Measurements from ENCODE around the gene LGALS7B.
"Not testable (repeated sequence)": the region's sequence is repeated elsewhere in the genome, so short reads cannot be mapped to it uniquely, and the experiment has no call there.

The LGALS7B gene

GRCh38 chr19:38788478-38789243, at the start of gene LGALS7B:
Gene LGALS7B (plus strand): TSS chr19:38789200. CDS start chr19:38789227, 27 bp downstream.
- Mint-ChIP-seq H3K27ac (no peak within 1 kb of the TSS), H3K27me3 (no peaks in the 10 kb centered on the region), H3K4me3 (no peak within 1 kb of the TSS), H3K9me3 (no peaks in the 10 kb centered on the region), H3K4me1 (peaks cover 10% of the 10 kb centered on the region)
- ATAC-seq (no peak), DNase-seq (no peak)

DNA sequence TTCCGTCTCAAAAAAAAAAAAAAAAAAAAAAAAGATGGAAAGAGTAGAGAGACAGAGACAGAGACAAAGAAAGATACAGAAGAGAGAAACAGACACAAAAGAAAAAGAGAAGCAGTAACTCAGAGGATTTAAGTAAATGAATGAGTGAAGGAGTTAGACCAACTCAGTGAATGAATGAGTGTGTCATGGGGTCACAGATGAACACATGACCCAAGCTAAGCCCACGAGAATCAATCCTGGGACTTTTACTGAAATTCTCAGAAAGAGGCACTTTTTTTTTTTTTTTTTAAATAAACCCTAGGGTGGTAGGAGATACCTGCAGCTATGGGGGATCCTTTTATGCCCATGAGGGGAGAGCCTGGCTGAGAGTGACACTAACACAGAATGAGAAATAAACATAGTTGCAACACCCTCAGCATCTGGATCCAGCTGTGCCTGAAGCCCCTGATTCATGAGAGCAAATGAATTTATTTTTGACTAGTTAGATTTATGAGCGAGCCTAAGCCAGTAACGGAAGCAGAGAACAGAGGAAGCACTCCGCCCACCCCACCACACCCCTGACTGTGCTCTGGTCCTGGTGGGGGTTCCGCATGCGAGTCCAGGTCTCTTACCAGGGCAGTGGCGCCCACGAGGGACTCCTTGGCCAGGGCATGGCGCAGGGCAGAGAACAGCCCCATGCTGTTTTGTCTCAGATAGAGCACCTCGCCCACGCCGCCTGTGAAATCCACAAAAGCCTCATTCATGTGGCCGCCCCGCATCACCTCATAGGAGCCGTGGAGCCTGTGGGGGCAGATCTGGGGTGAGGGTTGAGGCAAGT, 49.4 kb upstream of the LGALS7B start:
- Mint-ChIP-seq H3K27ac (no peak overlapping the region), H3K27me3 (peaks cover 14% of the 10 kb centered on the region), H3K4me3 (peak overlapping the region in 1 of 2 donors; percentile 22), H3K4me1 (peaks cover 36% of the 10 kb centered on the region), H3K9me3 (no peaks in the 10 kb centered on the region)
- ATAC-seq: peak; percentile 32
- no peak for DNase-seq

GRCh38 chr19:38740257-38740592, 48.8 kb upstream of the LGALS7B start:
- Mint-ChIP-seq H3K4me3 (no peak overlapping the region), H3K27ac (no peak overlapping the region), H3K4me1 (peaks cover 30% of the 10 kb centered on the region), H3K27me3 (peaks cover 14% of the 10 kb centered on the region), H3K9me3 (no peaks in the 10 kb centered on the region)
- no peak for ATAC-seq
- no peak for DNase-seq

DNA sequence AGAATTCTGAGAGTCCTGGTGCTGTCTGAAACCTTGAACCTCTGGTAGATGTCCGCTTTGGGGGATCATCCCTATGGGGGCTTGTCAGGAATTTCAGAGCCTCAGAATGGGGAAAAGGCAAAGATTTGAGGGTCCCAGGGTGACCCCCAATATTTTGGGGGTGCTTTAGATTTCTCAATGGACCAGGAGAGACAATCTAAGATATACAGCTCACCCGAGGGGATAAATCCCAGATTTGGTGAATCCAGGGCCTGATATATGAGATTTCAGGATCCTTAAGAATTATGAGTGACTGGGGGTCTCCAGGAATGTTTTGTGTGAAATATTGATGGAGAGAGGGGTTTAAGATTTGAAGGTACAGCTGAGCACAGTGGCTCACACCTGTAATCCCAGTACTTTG, 48.1 kb upstream of the LGALS7B start:
- DNase-seq (no peak), ATAC-seq (no peak)
- H3K27ac Mint-ChIP-seq: no peak overlapping the region
- peaks cover 14% of the 10 kb centered on the region for H3K27me3 Mint-ChIP-seq
- peaks cover 28% of the 10 kb centered on the region for H3K4me1 Mint-ChIP-seq
- H3K4me3 Mint-ChIP-seq: no peak overlapping the region
- no peaks in the 10 kb centered on the region for H3K9me3 Mint-ChIP-seq

DNA sequence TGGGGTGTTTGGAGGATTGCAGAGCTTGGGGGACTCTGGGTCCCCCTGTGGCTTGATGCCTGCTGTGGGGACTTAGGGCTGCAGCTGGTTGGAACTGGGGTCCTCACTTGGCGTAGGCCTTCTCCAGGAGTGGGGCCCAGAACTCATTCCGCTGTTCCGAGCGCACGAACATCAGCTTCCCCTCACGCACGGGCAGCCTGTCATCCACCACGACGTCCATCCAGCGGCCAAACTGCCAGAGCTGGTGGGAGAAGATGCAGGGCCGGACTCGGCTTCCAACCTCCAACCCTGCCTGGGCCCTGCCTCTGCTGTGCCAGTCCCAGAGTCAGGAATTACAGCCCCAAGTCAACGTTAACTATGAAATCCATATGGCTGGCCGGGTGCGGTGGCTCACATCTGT, 47.3 kb upstream of the LGALS7B start:
- DNase-seq: no peak
- no peak overlapping the region for H3K4me3 Mint-ChIP-seq
- H3K27ac Mint-ChIP-seq: no peak overlapping the region
- peaks cover 23% of the 10 kb centered on the region for H3K4me1 Mint-ChIP-seq
- no peaks in the 10 kb centered on the region for H3K9me3 Mint-ChIP-seq
- peaks cover 9% of the 10 kb centered on the region for H3K27me3 Mint-ChIP-seq
- no peak for ATAC-seq

- DNase-seq: no peak
- Mint-ChIP-seq H3K27ac (no peak overlapping the region), H3K4me1 (peaks cover 21% of the 10 kb centered on the region), H3K9me3 (no peaks in the 10 kb centered on the region), H3K27me3 (peaks cover 8% of the 10 kb centered on the region), H3K4me3 (no peak overlapping the region)
- no peak for ATAC-seq
Observed at GRCh38 chr19:38742296-38742695, 46.7 kb upstream of the LGALS7B start.

DNA sequence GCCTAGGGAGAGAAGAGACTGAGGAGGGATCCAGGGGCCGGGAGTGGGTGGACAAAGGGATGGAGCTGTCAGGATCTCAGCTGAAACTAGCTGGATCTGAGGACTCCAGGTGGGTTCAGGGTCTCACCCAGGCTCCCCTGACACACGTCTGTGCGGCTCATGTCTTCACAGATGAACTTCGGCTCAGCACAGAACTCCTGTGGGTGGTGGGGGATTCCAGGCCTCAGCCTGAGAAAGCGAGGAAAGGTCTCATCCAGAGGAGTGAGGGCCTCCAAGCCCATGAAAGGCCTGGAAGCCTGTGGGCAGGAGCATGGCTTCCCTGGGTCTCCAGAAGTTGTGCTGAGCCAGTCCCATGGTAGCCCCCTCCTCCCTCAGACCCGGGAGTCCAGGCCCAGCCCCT, 46.1 kb upstream of the LGALS7B start:
- peaks cover 16% of the 10 kb centered on the region for H3K4me1 Mint-ChIP-seq
- no peaks in the 10 kb centered on the region for H3K9me3 Mint-ChIP-seq
- DNase-seq (no peak), ATAC-seq (no peak)
- no peak overlapping the region for H3K27ac Mint-ChIP-seq
- peaks cover 2% of the 10 kb centered on the region for H3K27me3 Mint-ChIP-seq
- H3K4me3 Mint-ChIP-seq: no peak overlapping the region

- no peak for ATAC-seq
Observed at GRCh38 chr19:38743394-38744297, 45.4 kb upstream of the LGALS7B start.

DNA sequence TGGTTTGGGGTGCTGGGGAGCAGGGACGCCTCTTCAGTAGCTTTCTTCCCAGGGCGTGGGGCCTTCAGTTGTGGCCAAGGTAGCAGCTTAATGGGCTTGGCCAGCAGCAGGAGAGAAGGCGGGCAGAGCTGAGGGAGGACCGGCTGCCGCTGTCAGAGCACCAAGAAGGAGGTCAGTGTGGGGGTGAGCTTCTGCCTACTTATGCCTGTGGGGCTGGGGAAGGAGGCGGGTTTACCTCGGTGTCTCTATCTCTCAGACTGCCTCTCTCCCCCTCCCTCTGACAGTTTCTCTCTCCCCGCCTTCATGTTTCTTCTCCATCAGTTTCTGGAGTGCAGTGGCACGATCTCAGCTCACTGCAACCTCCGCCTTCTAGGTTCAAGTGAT, 44.7 kb upstream of the LGALS7B start, which contains the start of gene CAPN12:
Gene CAPN12, minus strand, starts transcription at position 177 of the 384 bp plus-strand sequence. CDS start 309 bp downstream, outside the sequence.
- peaks cover 9% of the 10 kb centered on the region for H3K4me1 Mint-ChIP-seq
- no peak within 1 kb of the TSS for H3K4me3 Mint-ChIP-seq
- H3K27me3 Mint-ChIP-seq: no peaks in the 10 kb centered on the region
- DNase-seq (no peak), ATAC-seq (no peak)
- H3K27ac Mint-ChIP-seq: peak within 1 kb of the TSS in 1 of 2 donors; percentile 95
- no peaks in the 10 kb centered on the region for H3K9me3 Mint-ChIP-seq

More at GRCh38 chr19:38743394-38744297, 45.4 kb upstream of the LGALS7B start:
- Mint-ChIP-seq H3K9me3 (no peaks in the 10 kb centered on the region), H3K4me3 (no peak overlapping the region), H3K27me3 (no peaks in the 10 kb centered on the region), H3K27ac (peak overlapping the region in 1 of 2 donors; percentile 95), H3K4me1 (peaks cover 14% of the 10 kb centered on the region)
- no peak for DNase-seq

DNA sequence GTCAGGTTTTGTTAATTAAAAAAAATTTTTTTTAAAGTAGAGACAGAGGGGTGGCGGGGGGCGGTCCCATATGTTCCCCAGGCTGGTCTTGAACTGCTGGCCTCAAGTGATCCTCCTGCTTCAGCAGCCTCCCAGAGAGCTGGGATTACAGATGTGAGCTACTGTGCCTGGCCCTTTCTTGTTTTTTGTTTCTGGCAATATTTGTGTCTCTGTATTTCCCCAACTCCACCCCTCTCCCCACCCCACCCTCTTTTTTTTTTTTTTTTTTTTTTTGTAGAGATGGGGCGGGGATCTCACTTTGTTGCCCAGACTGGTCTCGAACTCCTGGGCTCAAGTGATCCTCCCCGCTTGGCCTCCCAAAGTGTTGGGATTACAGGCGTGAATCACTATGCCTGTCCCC, 44.1 kb upstream of the LGALS7B start:
- Mint-ChIP-seq H3K27me3 (no peaks in the 10 kb centered on the region), H3K4me1 (peaks cover 3% of the 10 kb centered on the region), H3K27ac (no peak overlapping the region), H3K9me3 (no peaks in the 10 kb centered on the region), H3K4me3 (no peak overlapping the region)
- no peak for ATAC-seq
- no peak for DNase-seq

- no peaks in the 10 kb centered on the region for H3K4me1 Mint-ChIP-seq
- peaks cover 3% of the 10 kb centered on the region for H3K27me3 Mint-ChIP-seq
- no peaks in the 10 kb centered on the region for H3K9me3 Mint-ChIP-seq
- H3K4me3 Mint-ChIP-seq: no peak overlapping the region
- H3K27ac Mint-ChIP-seq: no peak overlapping the region
- DNase-seq (no peak), ATAC-seq (no peak)
Observed at GRCh38 chr19:38745316-38745715, 43.7 kb upstream of the LGALS7B start.

DNA sequence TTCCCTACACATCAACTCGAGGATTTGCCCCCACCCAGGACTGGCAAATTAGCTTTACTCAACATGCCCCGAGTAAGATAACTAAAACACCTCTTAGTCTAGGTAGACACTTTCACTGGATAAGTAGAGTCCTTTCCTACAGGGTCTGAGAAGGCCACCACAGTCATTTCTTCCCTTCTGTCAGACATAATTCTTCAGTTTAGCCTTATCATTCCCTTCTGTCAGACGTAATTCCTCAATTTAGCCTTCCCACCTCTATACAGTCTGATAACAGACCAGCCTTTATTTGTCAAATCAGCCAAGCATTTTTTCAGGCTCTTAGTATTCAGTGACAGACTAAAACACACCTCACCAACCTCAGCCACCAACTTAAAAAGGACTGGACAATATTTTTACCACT, 35.2 kb upstream of the LGALS7B start:
- not testable (repeated sequence) for H3K9me3 Mint-ChIP-seq, DNase-seq, H3K4me1 Mint-ChIP-seq, H3K4me3 Mint-ChIP-seq, H3K27ac Mint-ChIP-seq, ATAC-seq
- H3K27me3 Mint-ChIP-seq: peaks cover 12% of the 10 kb centered on the region

DNA sequence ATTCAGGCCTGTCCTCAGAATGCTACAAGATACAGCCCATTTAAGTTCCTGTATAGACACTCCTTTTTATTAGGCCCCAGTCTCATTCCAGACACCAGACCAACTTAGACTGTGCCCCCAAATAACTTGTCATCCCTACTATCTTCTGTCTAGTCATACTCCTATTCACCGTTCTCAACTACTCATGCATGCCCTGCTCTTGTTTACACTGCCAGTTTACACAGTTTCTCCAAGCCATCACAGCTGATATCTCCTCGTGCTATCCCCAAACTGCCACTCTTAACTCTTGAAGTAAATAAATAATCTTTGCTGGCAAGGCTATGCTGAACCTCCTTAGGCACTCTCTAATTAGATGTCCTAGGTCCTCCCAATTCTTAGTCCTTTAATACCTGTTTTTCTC, 34.8 kb upstream of the LGALS7B start:
- not testable (repeated sequence) for ATAC-seq, DNase-seq, H3K4me3 Mint-ChIP-seq, H3K4me1 Mint-ChIP-seq, H3K27ac Mint-ChIP-seq, H3K9me3 Mint-ChIP-seq
- peaks cover 12% of the 10 kb centered on the region for H3K27me3 Mint-ChIP-seq

GRCh38 chr19:38759590-38760003, 29.4 kb upstream of the LGALS7B start:
- H3K4me1 Mint-ChIP-seq: no peaks in the 10 kb centered on the region
- ATAC-seq (no peak), DNase-seq (no peak)
- H3K9me3 Mint-ChIP-seq: no peaks in the 10 kb centered on the region
- no peak overlapping the region for H3K4me3 Mint-ChIP-seq
- H3K27me3 Mint-ChIP-seq: no peaks in the 10 kb centered on the region
- peak overlapping the region in 1 of 2 donors; percentile 6 for H3K27ac Mint-ChIP-seq

DNA sequence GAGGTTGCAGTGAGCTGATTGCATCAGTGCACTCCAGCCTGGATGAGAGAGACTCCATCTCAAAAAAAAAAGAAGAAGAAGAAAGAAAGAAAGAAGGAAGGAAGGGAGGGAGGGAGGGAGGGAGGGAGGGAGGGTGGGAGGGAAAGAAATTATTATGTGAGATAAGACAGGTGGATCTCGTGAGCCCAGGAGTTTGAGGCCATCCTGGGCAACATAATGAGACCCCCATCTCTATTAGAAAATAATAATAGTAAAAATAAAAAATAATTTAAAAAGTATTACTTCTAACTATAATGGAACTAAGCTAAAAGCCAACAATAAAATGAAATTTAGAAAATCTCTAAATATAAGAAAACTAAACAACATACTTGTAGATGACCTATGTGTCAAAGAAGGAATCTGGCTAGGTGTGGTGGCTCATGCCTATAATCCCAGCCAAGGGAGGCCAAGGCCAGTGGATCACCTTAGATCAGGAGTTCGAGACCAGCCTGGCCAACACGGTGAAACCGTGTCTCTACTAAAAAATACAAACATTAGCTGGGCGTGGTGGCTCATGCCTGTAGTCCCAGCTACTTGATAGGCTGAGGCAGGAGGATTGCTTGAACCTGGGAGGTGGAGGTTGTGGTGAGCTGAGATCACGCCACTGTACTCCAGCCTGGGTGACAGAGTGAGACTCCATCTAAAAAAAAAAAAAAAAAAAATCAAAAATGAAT, 28.0 kb upstream of the LGALS7B start:
- DNase-seq, ATAC-seq, H3K27me3 Mint-ChIP-seq, H3K9me3 Mint-ChIP-seq, H3K4me1 Mint-ChIP-seq, H3K27ac Mint-ChIP-seq, H3K4me3 Mint-ChIP-seq: not testable (repeated sequence)

All from stimulated activated naive CD8-positive, alpha-beta T cell treated with anti-CD3 and anti-CD28 coated beads, Interleukin-15, amount 100 ng/mL, for 72 hours (primary cell).